Iris pigment epithelial cell (primary cell): Measurements from ENCODE around the gene CCL27.
"Not testable (repeated sequence)": the region's sequence is repeated elsewhere in the genome, so short reads cannot be mapped to it uniquely, and the experiment has no call there.

Experiments
- DNase-seq: peaks from one replicate; pipeline ENCODE4 v3.0.0-alpha.2; 2011; ENCODE audit warnings: low read depth

CCL27 gene

GRCh38 chr9:34650816-34651215 is 11.6 kb downstream of the CCL27 start:
- DNase-seq = peak; percentile 50

- no peak for DNase-seq
These were observed 13.8 kb downstream of the CCL27 start for GRCh38 chr9:34648673-34649072.

- DNase-seq = no peak
These were observed 14.8 kb downstream of the CCL27 start for GRCh38 chr9:34647651-34648050.

GRCh38 chr9:34647084-34647403 is 15.4 kb downstream of the CCL27 start:
- no peak for DNase-seq

- DNase-seq = peak; percentile 84
These were observed 16.0 kb downstream of the CCL27 start, which contains the start of gene GALT for GRCh38 chr9:34646211-34647083. TSS of gene GALT (plus strand) at chr9:34646675. CDS start at chr9:34646705, 30 bp downstream.

- DNase-seq = no peak
These were observed 17.6 kb downstream of the CCL27 start for GRCh38 chr9:34644766-34645314.

- DNase-seq = no peak
These were observed 19.8 kb downstream of the CCL27 start for GRCh38 chr9:34642679-34643078.

GRCh38 chr9:34639322-34639721 is 23.1 kb downstream of the CCL27 start:
- not testable (repeated sequence) for DNase-seq

GRCh38 chr9:34638138-34638445 is 24.4 kb downstream of the CCL27 start:
- DNase-seq = no peak

GRCh38 chr9:34637356-34638137 is 24.9 kb downstream of the CCL27 start, which contains the start of gene SIGMAR1:
TSS of gene SIGMAR1 (minus strand) at chr9:34637787. CDS start at chr9:34637697, 90 bp downstream.
- peak; percentile 93 for DNase-seq

- DNase-seq = no peak
These were observed 25.6 kb downstream of the CCL27 start for GRCh38 chr9:34636791-34637355.

- DNase-seq = no peak
These were observed 26.9 kb downstream of the CCL27 start for GRCh38 chr9:34635556-34635955.

GRCh38 chr9:34634551-34635248 is 27.8 kb downstream of the CCL27 start:
- DNase-seq = no peak

- peak; percentile 60 for DNase-seq
These were observed 28.5 kb downstream of the CCL27 start for GRCh38 chr9:34633851-34634550.

- DNase-seq = no peak
These were observed 29.3 kb downstream of the CCL27 start for GRCh38 chr9:34633166-34633565.

- no peak for DNase-seq
These were observed 31.9 kb downstream of the CCL27 start for GRCh38 chr9:34630402-34631154.

GRCh38 chr9:34629491-34629808 is 33.0 kb downstream of the CCL27 start:
- DNase-seq = no peak

- no peak for DNase-seq
These were observed 33.6 kb downstream of the CCL27 start, which contains the start of gene ARID3C for GRCh38 chr9:34628656-34629490. TSS of gene ARID3C (minus strand) at chr9:34629066. CDS start at chr9:34628014, 1,052 bp downstream.
